SU-DHL-6 (cell line): ENCODE measurements around the gene HK1.

Experiments
- H2AFZ ChIP-seq: fragments of 200-600 bp; sonication (generic); 2 replicates; pipeline ENCODE4 v1.6.1; 2014; ENCODE audit warnings: low read depth, mild to moderate bottlenecking, moderate library complexity, mixed read lengths, antibody characterized with exemption, low read length; ENCODE audit not compliant: severe bottlenecking
- H3F3A ChIP-seq: fragments of 200-600 bp; shearing (Covaris generic); 2 replicates; pipeline ENCODE4 v1.6.0; 2016; ENCODE audit warnings: antibody characterized with exemption, mild to moderate bottlenecking; ENCODE audit not compliant: insufficient read depth
- H3K27ac ChIP-seq: fragments of 200-600 bp; sonication (generic); 2 replicates; pipeline ENCODE4 v1.5.1; 2016; ENCODE audit warnings: low read depth, mild to moderate bottlenecking, low read length, moderate library complexity, mixed read lengths
- H3K27me3 ChIP-seq: fragments of 200-600 bp; sonication (generic), shearing (Covaris generic); 2 replicates; pipeline ENCODE4 v1.6.0; 2014; ENCODE audit warnings: mild to moderate bottlenecking, low read length
- H3K36me3 ChIP-seq: fragments of 200-600 bp; sonication (generic); 2 replicates; pipeline ENCODE4 v1.6.1; 2014; ENCODE audit warnings: mild to moderate bottlenecking, low read length, mixed read lengths
- H3K4me2 ChIP-seq: fragments of 300-600, 200-600 bp; shearing (Covaris generic), sonication (generic); 2 replicates; pipeline ENCODE4 v1.6.0; 2014; ENCODE audit warnings: low read length, low read depth, mild to moderate bottlenecking; ENCODE audit not compliant: poor library complexity, severe bottlenecking
- H3K4me3 ChIP-seq: fragments of 200-600 bp; sonication (generic); 2 replicates; pipeline ENCODE4 v1.5.1; 2014; ENCODE audit warnings: antibody characterized with exemption, low read length, mild to moderate bottlenecking, mixed read lengths; ENCODE audit not compliant: insufficient read depth, poor library complexity, severe bottlenecking
- H3K79me2 ChIP-seq: fragments of 200-600 bp; sonication (generic); 2 replicates; pipeline ENCODE4 v1.6.1; 2014; ENCODE audit warnings: mild to moderate bottlenecking, low read length, moderate library complexity; ENCODE audit not compliant: insufficient read depth
- H3K9ac ChIP-seq: fragments of 200-600 bp; sonication (generic); 2 replicates; pipeline ENCODE4 v1.7.0; 2014; ENCODE audit warnings: mild to moderate bottlenecking, low read length
- H3K9me2 ChIP-seq: fragments of 200-600 bp; sonication (generic); replicated peaks from 2 replicates; pipeline ENCODE4 v1.6.1; 2014; ENCODE audit warnings: low read length; ENCODE audit not compliant: insufficient read depth
- H3K9me3 ChIP-seq: fragments of 200-600 bp; sonication (generic); 2 replicates; pipeline ENCODE4 v1.6.1; 2014; ENCODE audit warnings: low read length, mixed read lengths; ENCODE audit not compliant: insufficient read depth
- H4K20me1 ChIP-seq: fragments of 200-600 bp; sonication (generic); 2 replicates; pipeline ENCODE4 v1.6.1; 2014; ENCODE audit warnings: low read depth, mild to moderate bottlenecking, antibody characterized with exemption, low read length, moderate library complexity, mixed read lengths
- EZH2phosphoT487 ChIP-seq: fragments of 200-600 bp; sonication (generic), shearing (Covaris generic); conservative IDR thresholded peaks from 2 replicates; pipeline ENCODE4 v1.6.1; 2018; ENCODE audit warnings: mild to moderate bottlenecking, antibody characterized with exemption, low read length, moderate library complexity, mixed read lengths
- TF ChIP-seq, protein P1 (sequence below): fragments of 200-600 bp; sonication (generic); IDR thresholded peaks from one replicate; pipeline ENCODE4 v1.5.1; 2017; ENCODE audit warnings: antibody characterized with exemption, mild to moderate bottlenecking, low read length, moderate library complexity; ENCODE audit not compliant: insufficient read depth, poor library complexity, severe bottlenecking

HK1 gene

DNA sequence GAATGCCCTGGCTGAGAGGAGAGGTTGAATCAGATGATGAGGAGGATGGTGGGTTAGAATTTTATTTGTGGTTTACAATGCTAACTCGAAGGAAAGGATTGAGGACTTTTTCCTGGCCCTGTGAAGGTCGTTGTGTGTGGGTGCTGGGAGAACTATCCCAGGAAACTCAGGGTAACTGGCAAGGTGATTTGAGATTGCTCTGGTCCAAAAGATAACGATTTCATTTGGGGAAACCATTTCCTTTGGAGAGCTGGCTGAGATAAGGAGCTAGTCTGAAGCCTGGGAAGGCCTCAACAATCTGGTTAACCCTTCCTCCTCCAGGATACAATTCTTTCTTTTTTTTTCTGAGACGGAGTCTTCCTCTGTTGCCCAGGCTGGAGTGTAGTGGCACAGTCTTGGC lies 33.0 kb downstream of the HK1 start:
- Histone ChIP-seq H3K79me2 (no peaks in the 10 kb centered on the region), H3K9me3 (no peaks in the 10 kb centered on the region), H3K4me2 (no peak overlapping the region), H3K36me3 (no peaks in the 10 kb centered on the region), H2AFZ (no peak overlapping the region), H3K27me3 (no peaks in the 10 kb centered on the region), H4K20me1 (no peaks in the 10 kb centered on the region), H3K4me3 (no peak overlapping the region), H3K9me2 (no peaks in the 10 kb centered on the region), H3F3A (0 out of 2 replicates have a peak, but pooled peaks cover under 1% of the 10 kb centered on the region), H3K9ac (no peak overlapping the region), H3K27ac (no peak overlapping the region)
- TF ChIP-seq, protein P1, sequence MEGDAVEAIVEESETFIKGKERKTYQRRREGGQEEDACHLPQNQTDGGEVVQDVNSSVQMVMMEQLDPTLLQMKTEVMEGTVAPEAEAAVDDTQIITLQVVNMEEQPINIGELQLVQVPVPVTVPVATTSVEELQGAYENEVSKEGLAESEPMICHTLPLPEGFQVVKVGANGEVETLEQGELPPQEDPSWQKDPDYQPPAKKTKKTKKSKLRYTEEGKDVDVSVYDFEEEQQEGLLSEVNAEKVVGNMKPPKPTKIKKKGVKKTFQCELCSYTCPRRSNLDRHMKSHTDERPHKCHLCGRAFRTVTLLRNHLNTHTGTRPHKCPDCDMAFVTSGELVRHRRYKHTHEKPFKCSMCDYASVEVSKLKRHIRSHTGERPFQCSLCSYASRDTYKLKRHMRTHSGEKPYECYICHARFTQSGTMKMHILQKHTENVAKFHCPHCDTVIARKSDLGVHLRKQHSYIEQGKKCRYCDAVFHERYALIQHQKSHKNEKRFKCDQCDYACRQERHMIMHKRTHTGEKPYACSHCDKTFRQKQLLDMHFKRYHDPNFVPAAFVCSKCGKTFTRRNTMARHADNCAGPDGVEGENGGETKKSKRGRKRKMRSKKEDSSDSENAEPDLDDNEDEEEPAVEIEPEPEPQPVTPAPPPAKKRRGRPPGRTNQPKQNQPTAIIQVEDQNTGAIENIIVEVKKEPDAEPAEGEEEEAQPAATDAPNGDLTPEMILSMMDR: no peak
- TF ChIP-seq EZH2phosphoT487: no peak

- no peaks in the 10 kb centered on the region for H4K20me1 ChIP-seq
- no peak for TF ChIP-seq EZH2phosphoT487
- TF ChIP-seq, protein P1: no peak
- H2AFZ ChIP-seq: no peak overlapping the region
- no peak overlapping the region for H3K9ac ChIP-seq
- no peak overlapping the region for H3K4me3 ChIP-seq
- H3K27ac ChIP-seq: no peak overlapping the region
- H3K27me3 ChIP-seq: no peaks in the 10 kb centered on the region
- no peak overlapping the region for H3K4me2 ChIP-seq
- H3K36me3 ChIP-seq: no peaks in the 10 kb centered on the region
- H3K79me2 ChIP-seq: no peaks in the 10 kb centered on the region
- no peaks in the 10 kb centered on the region for H3K9me2 ChIP-seq
- H3F3A ChIP-seq: peaks cover 10% of the 10 kb centered on the region
- no peaks in the 10 kb centered on the region for H3K9me3 ChIP-seq
Observed at GRCh38 chr10:69312528-69312927, 34.2 kb downstream of the HK1 start.

DNA sequence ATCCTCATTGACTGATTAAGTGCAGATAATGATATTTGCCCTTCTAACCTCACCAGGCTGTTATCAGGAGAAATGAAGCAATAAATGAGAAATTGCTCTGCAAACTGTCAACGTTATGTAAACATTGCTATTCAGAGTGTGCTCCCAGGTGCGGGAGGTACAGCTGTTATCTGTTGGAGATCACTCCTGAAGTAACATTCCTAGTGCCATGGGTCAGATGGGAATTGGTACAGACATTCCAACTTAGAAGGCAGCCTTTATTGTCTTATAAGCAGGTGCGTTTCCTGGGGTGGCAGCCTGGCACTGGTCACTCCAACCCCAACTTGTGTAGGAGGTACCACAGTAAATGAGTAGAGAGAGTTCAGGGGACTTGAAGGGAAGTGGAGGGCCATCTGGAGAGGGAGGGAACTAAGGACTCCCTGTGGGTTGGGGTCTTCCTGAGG lies 36.8 kb downstream of the HK1 start:
- Histone ChIP-seq H3K4me3 (no peak overlapping the region), H3K36me3 (no peaks in the 10 kb centered on the region), H3K79me2 (peaks cover 4% of the 10 kb centered on the region; the same call in 1 of the 2 replicates), H3K27me3 (no peaks in the 10 kb centered on the region), H3K9me3 (no peaks in the 10 kb centered on the region), H3K27ac (no peak overlapping the region), H3K9ac (no peak overlapping the region), H3K4me2 (no peak overlapping the region), H2AFZ (no peak overlapping the region), H4K20me1 (no peaks in the 10 kb centered on the region), H3K9me2 (no peaks in the 10 kb centered on the region), H3F3A (peaks cover 13% of the 10 kb centered on the region)
- TF ChIP-seq, protein P1: no peak
- TF ChIP-seq EZH2phosphoT487: no peak
